Measurements from ENCODE around the gene LIPG.

The LIPG gene

DNA sequence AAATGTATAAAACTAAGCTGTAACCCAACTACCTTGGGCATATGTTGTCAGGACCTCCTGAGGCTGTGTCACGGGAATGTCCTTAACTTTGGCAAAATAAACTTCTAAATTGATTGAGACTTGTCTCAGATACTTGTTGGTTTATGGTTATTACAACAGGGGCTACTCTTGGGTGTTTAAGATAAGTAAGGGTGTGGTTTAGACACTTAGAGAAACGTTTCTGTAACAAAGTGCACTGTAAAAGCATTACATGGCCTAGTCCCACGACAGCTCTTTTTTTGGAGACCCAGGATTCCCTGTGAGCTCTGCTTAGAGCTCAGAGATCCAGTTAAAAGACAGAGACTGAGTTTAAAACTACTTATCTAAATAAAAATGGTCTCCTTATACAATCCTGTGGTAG is 32.3 kb upstream of the LIPG start:
- no peak overlapping the region for H3K9ac ChIP-seq (ENCODE audit: low read length)

DNA sequence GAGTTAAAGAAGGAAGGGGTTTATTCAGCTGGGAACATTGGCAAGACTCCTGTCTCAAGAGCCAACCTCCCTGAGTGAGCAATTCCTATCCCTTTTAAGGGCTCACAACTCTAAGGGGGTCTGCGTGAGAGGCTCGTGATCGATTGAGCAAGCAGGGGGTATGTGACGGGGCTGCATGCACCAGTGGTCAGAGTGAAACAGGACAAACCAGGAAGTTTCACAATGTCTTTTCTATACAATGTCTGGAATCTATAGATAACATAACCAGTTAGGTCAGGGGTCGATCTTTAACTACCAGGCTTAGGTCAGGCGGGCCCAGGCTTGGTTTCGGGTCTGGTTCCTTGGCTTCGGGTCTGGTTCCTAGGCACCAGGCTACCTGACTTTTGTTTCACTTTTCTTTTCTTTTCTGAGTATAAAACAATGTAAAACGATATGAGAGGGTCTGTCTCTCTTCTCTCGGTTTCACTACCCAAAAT is 30.1 kb upstream of the LIPG start:
- no peaks in the 10 kb centered on the region for H3K36me3 ChIP-seq (ENCODE audit: low read length)
- TF ChIP-seq EZH2phosphoT487 (conservative IDR thresholded peaks at IDR 0.05; ENCODE audit: low read length): no peak
- TF ChIP-seq, protein P1, sequence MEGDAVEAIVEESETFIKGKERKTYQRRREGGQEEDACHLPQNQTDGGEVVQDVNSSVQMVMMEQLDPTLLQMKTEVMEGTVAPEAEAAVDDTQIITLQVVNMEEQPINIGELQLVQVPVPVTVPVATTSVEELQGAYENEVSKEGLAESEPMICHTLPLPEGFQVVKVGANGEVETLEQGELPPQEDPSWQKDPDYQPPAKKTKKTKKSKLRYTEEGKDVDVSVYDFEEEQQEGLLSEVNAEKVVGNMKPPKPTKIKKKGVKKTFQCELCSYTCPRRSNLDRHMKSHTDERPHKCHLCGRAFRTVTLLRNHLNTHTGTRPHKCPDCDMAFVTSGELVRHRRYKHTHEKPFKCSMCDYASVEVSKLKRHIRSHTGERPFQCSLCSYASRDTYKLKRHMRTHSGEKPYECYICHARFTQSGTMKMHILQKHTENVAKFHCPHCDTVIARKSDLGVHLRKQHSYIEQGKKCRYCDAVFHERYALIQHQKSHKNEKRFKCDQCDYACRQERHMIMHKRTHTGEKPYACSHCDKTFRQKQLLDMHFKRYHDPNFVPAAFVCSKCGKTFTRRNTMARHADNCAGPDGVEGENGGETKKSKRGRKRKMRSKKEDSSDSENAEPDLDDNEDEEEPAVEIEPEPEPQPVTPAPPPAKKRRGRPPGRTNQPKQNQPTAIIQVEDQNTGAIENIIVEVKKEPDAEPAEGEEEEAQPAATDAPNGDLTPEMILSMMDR (IDR thresholded peaks at IDR 0.05; ENCODE audit: insufficient read depth, low read length, poor library complexity, severe bottlenecking): no peak
- no peak overlapping the region for H3K9ac ChIP-seq (ENCODE audit: low read length)
- H3K79me2 ChIP-seq (ENCODE audit: insufficient read depth, low read length): no peaks in the 10 kb centered on the region
- H3K27ac ChIP-seq (ENCODE audit: low read depth, low read length): no peak overlapping the region
- H3K9me3 ChIP-seq (ENCODE audit: insufficient read depth, low read length): peaks cover 12% of the 10 kb centered on the region; the same call in 1 of the 2 replicates
- H3F3A ChIP-seq (ENCODE audit: insufficient read depth): no peaks in the 10 kb centered on the region
- H3K27me3 ChIP-seq (ENCODE audit: low read length): no peaks in the 10 kb centered on the region
- no peak overlapping the region for H2AFZ ChIP-seq (ENCODE audit: low read depth, low read length, severe bottlenecking)
- H4K20me1 ChIP-seq (ENCODE audit: low read depth, low read length): no peaks in the 10 kb centered on the region
- no peak overlapping the region for H3K4me2 ChIP-seq (ENCODE audit: low read depth, low read length, poor library complexity, severe bottlenecking)
- no peaks in the 10 kb centered on the region for H3K9me2 ChIP-seq (replicated peaks; ENCODE audit: insufficient read depth, low read length)
- H3K4me3 ChIP-seq (ENCODE audit: insufficient read depth, low read length, poor library complexity, severe bottlenecking): no peak overlapping the region

More for the DNA sequence above, 32.3 kb upstream of the LIPG start:
- no peaks in the 10 kb centered on the region for H4K20me1 ChIP-seq (ENCODE audit: low read depth, low read length)
- H3K27me3 ChIP-seq (ENCODE audit: low read length): no peaks in the 10 kb centered on the region
- H3K27ac ChIP-seq (ENCODE audit: low read depth, low read length): no peak overlapping the region
- no peaks in the 10 kb centered on the region for H3K36me3 ChIP-seq (ENCODE audit: low read length)
- TF ChIP-seq, protein P1 (IDR thresholded peaks at IDR 0.05; ENCODE audit: insufficient read depth, low read length, poor library complexity, severe bottlenecking): no peak
- no peak for TF ChIP-seq EZH2phosphoT487 (conservative IDR thresholded peaks at IDR 0.05; ENCODE audit: low read length)
- H3K9me3 ChIP-seq (ENCODE audit: insufficient read depth, low read length): peaks cover 1% of the 10 kb centered on the region; the same call in 1 of the 2 replicates
- H3K79me2 ChIP-seq (ENCODE audit: insufficient read depth, low read length): no peaks in the 10 kb centered on the region
- no peak overlapping the region for H2AFZ ChIP-seq (ENCODE audit: low read depth, low read length, severe bottlenecking)
- H3K9me2 ChIP-seq (replicated peaks; ENCODE audit: insufficient read depth, low read length): no peaks in the 10 kb centered on the region
- no peak overlapping the region for H3K4me3 ChIP-seq (ENCODE audit: insufficient read depth, low read length, poor library complexity, severe bottlenecking)
- H3K4me2 ChIP-seq (ENCODE audit: low read depth, low read length, poor library complexity, severe bottlenecking): no peak overlapping the region
- no peaks in the 10 kb centered on the region for H3F3A ChIP-seq (ENCODE audit: insufficient read depth)

DNA sequence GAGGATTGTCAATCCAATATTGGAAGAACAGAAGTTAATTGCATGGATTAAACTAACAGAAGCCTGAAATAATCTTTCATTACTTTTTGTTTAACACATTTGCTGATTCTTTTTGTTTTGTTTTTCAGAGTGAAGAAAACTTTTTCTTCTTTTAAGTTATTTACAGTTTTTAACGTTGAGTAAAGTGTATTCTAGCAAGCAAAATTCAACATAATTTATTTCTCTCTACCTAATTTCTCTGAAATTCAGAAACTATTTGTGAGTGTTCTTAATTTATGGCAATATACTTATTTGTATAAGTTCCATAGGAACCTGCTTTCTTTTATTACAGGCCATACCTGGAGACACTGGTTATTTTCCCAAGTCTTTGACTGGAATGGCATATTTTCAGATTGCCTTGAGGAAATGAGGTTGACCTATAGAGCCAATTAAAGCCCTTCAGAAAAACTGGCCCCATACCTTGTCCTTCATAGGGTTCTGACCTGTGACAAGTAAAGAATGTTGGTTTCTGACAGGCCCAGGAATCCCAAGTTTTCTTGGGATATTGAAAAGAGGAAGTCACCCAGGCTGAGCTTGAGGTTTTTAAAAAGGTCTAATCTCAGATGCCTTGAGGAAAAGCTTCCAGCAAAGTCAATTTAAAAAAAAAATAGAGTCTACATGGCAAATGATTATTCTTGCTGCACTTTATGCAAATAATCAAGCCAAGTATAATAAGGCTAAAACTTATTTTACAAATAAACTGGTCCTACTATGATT is 26.8 kb upstream of the LIPG start:
- H3K9ac ChIP-seq (ENCODE audit: low read length): no peak overlapping the region
- TF ChIP-seq, protein P1 (IDR thresholded peaks at IDR 0.05; ENCODE audit: insufficient read depth, low read length, poor library complexity, severe bottlenecking): no peak
- no peak for TF ChIP-seq EZH2phosphoT487 (conservative IDR thresholded peaks at IDR 0.05; ENCODE audit: low read length)
- peaks cover 12% of the 10 kb centered on the region; the same call in 1 of the 2 replicates for H3K9me3 ChIP-seq (ENCODE audit: insufficient read depth, low read length)
- no peak overlapping the region for H3K4me2 ChIP-seq (ENCODE audit: low read depth, low read length, poor library complexity, severe bottlenecking)
- H3K9me2 ChIP-seq (replicated peaks; ENCODE audit: insufficient read depth, low read length): no peaks in the 10 kb centered on the region
- H3K79me2 ChIP-seq (ENCODE audit: insufficient read depth, low read length): no peaks in the 10 kb centered on the region
- H3K36me3 ChIP-seq (ENCODE audit: low read length): no peaks in the 10 kb centered on the region
- H4K20me1 ChIP-seq (ENCODE audit: low read depth, low read length): no peaks in the 10 kb centered on the region
- H3F3A ChIP-seq (ENCODE audit: insufficient read depth): no peaks in the 10 kb centered on the region
- H3K27ac ChIP-seq (ENCODE audit: low read depth, low read length): no peak overlapping the region
- H3K4me3 ChIP-seq (ENCODE audit: insufficient read depth, low read length, poor library complexity, severe bottlenecking): no peak overlapping the region
- no peaks in the 10 kb centered on the region for H3K27me3 ChIP-seq (ENCODE audit: low read length)
- H2AFZ ChIP-seq (ENCODE audit: low read depth, low read length, severe bottlenecking): no peak overlapping the region
